Left ventricle myocardium inferior (tissue), 1 donor: ENCODE data around the gene RPL13A. TPM values are rescaled to one million over a fixed set of nuclear protein-coding genes. Genes with fewer than 3 reads are reported as not detected.
A peak's percentile ranks its signal among the peaks of the same experiment; 100 is the strongest.

Experiments
- DNase-seq: peaks from one replicate; pipeline ENCODE4 v3.0.0-alpha.2; 2020
- H3K27ac ChIP-seq: fragments of 200-600 bp; replicated peaks from 2 replicates; pipeline ENCODE4 v1.8.0; 2021
- H3K27me3 ChIP-seq: fragments of 200-600 bp; 2 replicates; pipeline ENCODE4 v1.8.0; 2021; ENCODE audit warnings: low read depth
- H3K36me3 ChIP-seq: fragments of 200-600 bp; 2 replicates; pipeline ENCODE4 v1.8.0; 2021
- H3K4me1 ChIP-seq: fragments of 200-600 bp; 2 replicates; pipeline ENCODE4 v1.8.0; 2021
- H3K4me3 ChIP-seq: fragments of 200-600 bp; 2 replicates; pipeline ENCODE4 v1.8.0; 2021; ENCODE audit warnings: mild to moderate bottlenecking, moderate library complexity
- H3K9me3 ChIP-seq: fragments of 200-600 bp; replicated peaks from 2 replicates; pipeline ENCODE4 v1.8.0; 2021
- CTCF ChIP-seq: fragments of 200-600 bp; IDR thresholded peaks from 2 replicates; pipeline ENCODE4 v1.8.0; 2021; ENCODE audit warnings: antibody characterized with exemption, mild to moderate bottlenecking, borderline replicate concordance
- intact Hi-C: fragments of 100-400 bp; cut with micrococcal nuclease; formaldehyde crosslinking; loops from one replicate; pipeline ENCODE4 v1.11.0; 2022
- total RNA-seq: library from RNA; stranded (reverse); fragmentation: NEBNext Ultra II Directional; extraction: Animal tissue kit (Norgen Biotek cat#: 25700); gene quantifications from one replicate; pipeline ENCODE4 v1.2.1, GENCODE V29; 2021
- donor health status: DM: no; HTN: yes; CAD: no; lungs with severe emphysema.

Gene RPL13A
- total RNA-seq, 1 donor from 2014 or later: 1,308 TPM

GRCh38 chr19:49528211-49528771 is 40.9 kb downstream of the RPL13A start:
- DNase-seq: no peak
- Histone ChIP-seq H3K4me1 (peaks cover 20% of the 10 kb centered on the region), H3K27me3 (no peaks in the 10 kb centered on the region), H3K4me3 (peak overlapping the region; percentile 66), H3K9me3 (no peaks in the 10 kb centered on the region), H3K27ac (peak overlapping the region; percentile 72), H3K36me3 (peaks cover 11% of the 10 kb centered on the region)
- intact Hi-C loops: no loop called here
- no peak for TF ChIP-seq CTCF

- H3K4me1 ChIP-seq: peaks cover 36% of the 10 kb centered on the region
- H3K9me3 ChIP-seq: no peaks in the 10 kb centered on the region
- H3K36me3 ChIP-seq: peaks cover 7% of the 10 kb centered on the region
- no peak for TF ChIP-seq CTCF
- no peak for DNase-seq
- H3K4me3 ChIP-seq: no peak overlapping the region
- intact Hi-C loops: no loop called here
- no peaks in the 10 kb centered on the region for H3K27me3 ChIP-seq
- H3K27ac ChIP-seq: no peak overlapping the region
These were observed 43.3 kb downstream of the RPL13A start for GRCh38 chr19:49530708-49531107.

GRCh38 chr19:49533551-49534488 is 46.4 kb downstream of the RPL13A start:
- TF ChIP-seq CTCF: peak; percentile 50
- no peaks in the 10 kb centered on the region for H3K27me3 ChIP-seq
- peaks cover 22% of the 10 kb centered on the region for H3K4me1 ChIP-seq
- peak; percentile 81 for DNase-seq
- no peak overlapping the region for H3K27ac ChIP-seq
- no peaks in the 10 kb centered on the region for H3K9me3 ChIP-seq
- peak overlapping the region; percentile 73 for H3K4me3 ChIP-seq
- intact Hi-C loops: no loop called here
- peaks cover 7% of the 10 kb centered on the region for H3K36me3 ChIP-seq

DNA sequence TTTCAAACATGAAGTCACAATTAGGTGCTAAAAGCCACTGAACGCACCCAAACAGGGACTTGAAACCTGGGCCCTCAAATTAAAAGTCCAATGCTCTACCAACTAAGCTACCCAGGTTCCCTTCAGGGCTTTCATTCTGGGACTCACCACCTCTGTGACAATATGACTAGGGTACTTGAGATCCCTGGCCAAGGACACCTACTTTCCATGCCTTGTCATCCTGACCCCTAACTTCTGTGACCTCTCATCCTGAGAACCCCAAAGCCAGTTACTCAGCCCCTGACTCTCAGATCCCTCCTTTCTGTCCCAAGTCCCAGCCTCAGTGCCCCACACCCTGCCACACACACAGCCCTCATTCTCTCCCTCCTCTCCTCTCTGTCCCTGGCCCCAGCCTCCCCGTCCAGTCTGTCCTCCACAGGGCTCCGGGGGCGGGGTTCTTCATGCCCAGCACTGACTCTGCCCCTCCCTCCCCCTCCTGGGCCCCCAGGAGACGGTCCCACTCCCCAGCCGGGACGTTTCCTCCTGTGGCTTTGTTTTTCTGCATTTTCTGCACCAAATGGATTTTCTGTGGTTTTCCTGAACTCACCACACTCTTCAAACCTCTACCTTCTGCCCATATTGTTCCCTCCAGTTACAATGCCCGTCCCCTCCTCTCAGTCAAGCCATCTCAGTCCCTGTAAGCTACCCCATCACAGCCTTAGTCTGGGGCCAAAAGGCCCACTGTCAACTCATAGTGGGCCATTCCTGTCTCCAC is 47.4 kb downstream of the RPL13A start:
- no peak for DNase-seq
- intact Hi-C loops: no loop called here
- Histone ChIP-seq H3K4me3 (peak overlapping the region; percentile 73), H3K4me1 (peaks cover 20% of the 10 kb centered on the region), H3K36me3 (peaks cover 7% of the 10 kb centered on the region), H3K27ac (no peak overlapping the region), H3K27me3 (no peaks in the 10 kb centered on the region), H3K9me3 (no peaks in the 10 kb centered on the region)
- no peak for TF ChIP-seq CTCF

GRCh38 chr19:49536921-49537462 is 49.6 kb downstream of the RPL13A start:
- intact Hi-C loops: no loop called here
- TF ChIP-seq CTCF: no peak
- no peaks in the 10 kb centered on the region for H3K27me3 ChIP-seq
- H3K9me3 ChIP-seq: no peaks in the 10 kb centered on the region
- no peak for DNase-seq
- H3K4me1 ChIP-seq: peaks cover 20% of the 10 kb centered on the region
- H3K4me3 ChIP-seq: no peak overlapping the region
- H3K36me3 ChIP-seq: peaks cover 7% of the 10 kb centered on the region
- no peak overlapping the region for H3K27ac ChIP-seq
